Germinal center (tissue), 1 donor: ENCODE results near the gene GGT6.

Source experiments
- DNase-seq: peaks from one replicate; pipeline ENCODE4 v3.0.0; 2012; ENCODE audit warnings: mixed read lengths, low spot score

Gene GGT6

GRCh38 chr17:4539025-4539424 lies 21.4 kb downstream of the GGT6 start:
- DNase-seq: no peak

GRCh38 chr17:4538236-4539002 lies 22.0 kb downstream of the GGT6 start:
- DNase-seq: no peak

GRCh38 chr17:4537451-4538235 lies 22.7 kb downstream of the GGT6 start:
- DNase-seq: no peak

DNA sequence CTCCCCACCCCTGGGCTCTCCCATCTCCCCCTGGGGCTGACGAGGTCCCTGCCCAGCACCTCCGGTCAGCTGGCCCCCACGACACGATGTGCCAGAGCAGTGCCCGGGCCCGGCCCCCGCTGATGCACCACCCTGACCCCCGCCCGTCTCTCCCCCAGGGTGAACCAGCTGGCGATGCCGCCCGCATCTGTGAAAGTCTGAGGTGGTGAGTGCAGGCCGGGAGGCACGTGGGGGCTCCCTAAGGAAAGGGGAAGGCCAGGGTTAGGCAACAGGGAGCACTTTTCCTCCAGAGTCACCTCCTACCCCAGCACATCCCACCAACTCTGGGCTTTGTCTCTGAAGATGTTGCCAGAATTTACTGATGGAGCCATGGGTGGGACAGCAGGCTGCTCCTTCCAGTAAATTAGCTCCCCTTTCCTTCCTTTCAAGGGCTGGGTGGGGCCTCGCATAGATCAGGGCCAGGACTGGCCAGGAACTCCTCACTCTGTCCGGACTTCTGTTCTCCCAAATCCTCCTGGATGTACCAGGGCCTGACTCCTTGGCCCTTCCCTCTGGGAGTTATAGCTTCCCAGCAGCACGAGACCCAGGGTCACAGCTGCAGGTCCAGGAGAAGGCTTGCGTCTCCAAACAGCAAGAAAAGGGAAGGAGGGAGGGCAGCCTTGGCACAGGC lies 23.5 kb downstream of the GGT6 start:
- no peak for DNase-seq

- no peak for DNase-seq
These were observed 24.1 kb downstream of the GGT6 start for GRCh38 chr17:4536259-4536741.

DNA sequence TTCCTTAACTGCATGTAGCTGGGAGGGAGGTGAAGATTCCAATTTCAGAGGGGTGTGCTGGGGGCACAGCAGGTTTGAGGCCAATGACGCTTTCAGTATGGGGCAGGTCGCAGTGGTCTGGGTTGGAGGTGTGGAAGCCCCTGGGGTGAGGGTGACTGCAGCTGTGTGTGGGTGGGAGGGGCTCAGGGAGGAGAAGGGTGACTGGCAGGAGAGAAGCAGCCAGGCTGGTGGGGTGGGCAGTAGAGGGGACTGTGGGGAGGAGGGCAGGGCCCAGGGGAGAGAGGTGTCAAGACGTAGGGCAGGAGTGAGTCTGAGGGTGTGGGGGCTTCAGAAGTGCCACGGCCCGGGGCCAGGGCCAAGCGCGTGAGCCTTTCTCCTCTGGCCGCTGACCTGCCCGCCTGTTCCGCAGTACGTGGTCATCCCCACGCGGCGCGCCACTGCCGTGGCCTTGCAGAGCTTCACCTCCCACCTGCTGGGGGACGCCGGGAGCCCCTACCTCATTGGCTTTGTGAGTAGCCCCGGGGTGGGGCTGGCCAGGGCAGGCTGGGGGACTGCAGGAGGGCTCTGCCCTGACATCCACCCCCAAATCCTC lies 24.6 kb downstream of the GGT6 start:
- DNase-seq: no peak

DNA sequence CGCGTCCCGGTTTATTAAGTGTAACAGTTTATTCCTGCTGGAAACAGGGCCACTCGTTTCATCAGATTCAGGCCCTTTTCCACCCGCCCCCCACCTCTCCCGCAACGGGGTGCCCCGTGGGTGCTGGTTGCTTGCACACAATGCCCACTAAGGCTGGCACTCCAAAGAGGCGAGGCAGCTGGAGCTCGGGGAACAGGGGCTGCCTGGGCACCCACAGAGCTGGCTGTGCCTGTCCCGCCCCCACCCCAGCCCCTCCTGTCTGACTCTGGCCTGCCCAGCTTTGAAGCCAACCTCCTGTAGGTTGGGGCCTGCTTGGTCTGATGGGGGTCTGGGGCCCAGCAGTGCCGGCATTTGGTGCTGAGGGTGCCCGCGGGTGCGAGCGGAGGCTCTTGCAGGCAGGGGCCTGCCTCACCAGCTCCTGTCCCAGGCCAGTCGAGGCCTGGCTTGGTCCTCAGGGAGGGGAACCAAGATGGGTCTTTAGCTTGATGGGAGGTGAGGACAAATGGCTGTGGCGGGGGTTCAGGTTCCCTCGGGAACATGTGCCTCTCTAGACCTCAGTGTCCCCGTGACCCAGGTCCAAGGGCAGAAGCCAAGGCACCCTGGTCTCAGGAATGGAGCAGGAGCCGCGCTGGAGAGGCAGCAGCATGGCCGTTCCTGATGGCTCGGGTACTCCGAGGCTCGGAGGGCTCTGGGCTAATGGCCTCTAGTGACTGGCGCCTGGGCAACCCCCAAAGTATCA lies 25.3 kb downstream of the GGT6 start:
- DNase-seq: no peak

- DNase-seq: no peak
These were observed 25.9 kb downstream of the GGT6 start for GRCh38 chr17:4534515-4534914.

- DNase-seq: no peak
These were observed 26.6 kb downstream of the GGT6 start for GRCh38 chr17:4533523-4534504.

- DNase-seq: no peak
These were observed 27.4 kb downstream of the GGT6 start for GRCh38 chr17:4532860-4533522.

DNA sequence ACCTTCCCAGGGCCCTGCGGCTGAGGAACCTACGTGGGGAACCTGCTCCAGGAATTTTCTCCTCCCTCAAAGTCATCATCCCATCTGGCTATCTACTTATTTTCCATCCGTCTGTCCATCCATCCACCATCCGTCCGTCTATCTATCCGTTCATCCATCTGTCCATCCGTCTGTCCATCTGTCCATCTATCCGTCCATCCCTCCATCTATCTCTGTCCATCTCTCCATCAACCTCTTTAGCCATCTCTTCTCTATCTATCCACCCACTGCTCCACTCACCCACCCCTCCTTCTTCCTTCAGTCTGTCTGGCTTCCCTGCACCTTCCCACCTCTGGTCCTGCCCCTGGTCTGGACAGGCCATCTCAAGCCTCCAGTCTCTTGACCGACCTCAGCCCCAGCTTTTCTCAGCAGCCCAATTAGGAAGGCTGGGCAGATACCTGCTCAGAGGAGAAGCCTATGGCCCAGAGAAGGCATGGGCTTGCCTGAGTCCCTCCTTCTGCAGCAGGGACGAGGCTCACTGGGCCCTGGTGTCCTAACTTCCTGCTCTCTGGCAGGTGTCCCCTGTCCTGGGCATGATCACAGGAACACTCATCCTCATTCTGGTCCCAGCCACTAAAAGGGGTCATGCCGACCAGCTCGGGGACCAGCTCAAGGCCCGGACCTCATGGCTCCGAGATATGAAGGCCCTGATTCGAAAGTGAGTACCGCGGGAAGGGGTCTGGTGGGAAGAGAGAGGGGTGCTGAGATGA lies 28.2 kb downstream of the GGT6 start:
- no peak for DNase-seq

DNA sequence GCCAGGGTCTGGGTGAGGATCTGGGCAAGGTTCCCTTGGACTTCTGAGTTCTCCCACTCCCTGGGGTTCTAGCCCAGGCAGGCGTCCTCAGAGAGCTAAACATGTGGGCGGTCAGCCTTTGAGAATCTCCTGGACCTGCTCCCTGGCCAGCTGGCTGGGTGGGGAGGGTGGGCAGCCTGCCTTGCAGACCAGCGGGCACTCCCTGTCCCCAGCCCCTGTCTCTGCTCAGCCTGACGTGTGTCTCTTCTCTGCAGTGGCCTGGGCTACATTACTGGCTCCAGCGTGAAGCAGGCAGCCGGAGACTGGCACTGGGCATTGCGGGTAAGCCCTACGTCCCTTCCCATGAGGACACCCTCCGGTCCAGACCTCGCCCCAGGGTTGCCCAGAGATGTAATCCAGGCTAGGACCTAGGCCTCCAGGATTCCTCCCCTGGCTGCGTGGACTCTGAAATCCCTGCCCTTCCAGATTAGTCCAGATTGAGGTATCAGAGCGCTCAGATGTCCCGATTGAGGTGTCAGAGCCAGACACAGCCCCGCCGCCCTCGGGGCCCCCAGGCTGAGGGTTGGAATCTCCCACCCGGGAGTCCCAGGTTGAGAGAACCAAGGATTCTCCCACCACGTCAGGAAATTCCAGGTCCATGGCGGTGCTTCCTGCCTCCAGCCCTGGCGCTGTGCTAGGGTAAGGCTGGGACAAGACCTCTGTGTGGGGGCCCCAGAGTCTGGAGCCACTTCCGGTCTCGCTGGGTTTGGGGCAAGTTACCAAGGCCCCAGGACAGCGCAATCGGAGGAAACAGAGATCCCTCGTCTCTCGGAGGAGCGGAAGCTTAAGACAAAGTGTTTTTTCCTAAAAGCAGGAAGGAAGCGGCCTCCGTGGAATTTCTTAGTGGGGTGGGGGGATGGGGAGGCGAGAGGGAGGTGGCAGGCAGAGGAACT lies 29.3 kb downstream of the GGT6 start:
- DNase-seq: no peak

DNA sequence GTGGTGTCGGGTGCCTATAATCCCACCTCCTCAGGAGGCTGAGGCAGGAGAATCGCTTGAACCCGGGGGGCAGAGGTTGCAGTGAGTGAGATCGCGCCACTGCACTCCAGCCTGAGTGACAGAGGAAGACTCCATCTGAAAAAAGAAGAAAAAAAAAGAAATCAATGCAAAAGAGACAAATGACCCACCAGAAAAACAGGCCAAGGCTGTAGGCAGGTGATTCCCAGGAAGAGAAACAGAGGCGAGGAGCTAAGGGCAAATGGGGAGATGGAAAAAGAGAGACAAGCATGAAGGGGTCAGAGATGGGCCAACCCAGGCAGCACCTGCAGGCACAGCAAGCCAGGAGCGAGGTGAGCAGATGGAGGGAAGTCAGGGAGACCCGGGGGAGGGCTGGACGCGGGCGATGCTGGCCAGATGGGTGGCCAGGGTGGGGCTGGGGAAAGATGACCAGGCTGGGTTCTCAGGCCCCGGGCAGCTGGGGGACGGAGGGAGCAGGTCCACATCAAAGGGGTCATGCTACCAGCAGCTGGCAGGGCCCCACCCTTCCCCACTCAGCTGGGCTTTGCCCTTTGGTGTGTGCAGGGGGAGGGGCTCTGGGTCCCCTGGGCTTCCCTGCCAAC lies 30.7 kb downstream of the GGT6 start:
- DNase-seq: no peak

- DNase-seq: no peak
These were observed 32.7 kb downstream of the GGT6 start for GRCh38 chr17:4527566-4528125.

- no peak for DNase-seq
These were observed 33.2 kb downstream of the GGT6 start for GRCh38 chr17:4527134-4527533.

- no peak for DNase-seq
These were observed 34.5 kb downstream of the GGT6 start for GRCh38 chr17:4525691-4526397.

GRCh38 chr17:4523946-4524345 lies 36.4 kb downstream of the GGT6 start:
- DNase-seq: no peak
